Limb (tissue), 2 donors: ENCODE results near the gene RANBP10.
"Not testable (repeated sequence)": the region's sequence is repeated elsewhere in the genome, so short reads cannot be mapped to it uniquely, and the experiment has no call there.

Experiments
- DNase-seq, 2 donors: peaks; one replicate each; pipeline ENCODE4 v3.0.0-alpha.2; 2016; ENCODE audit errors: extremely low spot score in 2 of 2

RANBP10 gene

GRCh38 chr16:67718668-67719047 lies 87.7 kb downstream of the RANBP10 start:
- DNase-seq: no peak

- DNase-seq: no peak
These were observed 90.3 kb downstream of the RANBP10 start for GRCh38 chr16:67716097-67716496.

- DNase-seq: no peak
These were observed 91.8 kb downstream of the RANBP10 start for GRCh38 chr16:67714522-67714921.

- no peak for DNase-seq
These were observed 92.6 kb downstream of the RANBP10 start for GRCh38 chr16:67713647-67714273.

GRCh38 chr16:67710607-67711006 lies 95.8 kb downstream of the RANBP10 start:
- no peak for DNase-seq

GRCh38 chr16:67709050-67709449 lies 97.3 kb downstream of the RANBP10 start:
- no peak for DNase-seq

GRCh38 chr16:67708368-67708771 lies 98.0 kb downstream of the RANBP10 start:
- no peak for DNase-seq

GRCh38 chr16:67707790-67708189 lies 98.6 kb downstream of the RANBP10 start:
- no peak for DNase-seq

- DNase-seq: no peak
These were observed 99.2 kb downstream of the RANBP10 start for GRCh38 chr16:67707210-67707609.

GRCh38 chr16:67704110-67704509 lies 102.2 kb downstream of the RANBP10 start:
- DNase-seq: no peak

GRCh38 chr16:67703626-67704025 lies 102.7 kb downstream of the RANBP10 start:
- DNase-seq: no peak

GRCh38 chr16:67702130-67702529 lies 104.2 kb downstream of the RANBP10 start:
- no peak for DNase-seq

GRCh38 chr16:67701420-67701819 lies 104.9 kb downstream of the RANBP10 start:
- DNase-seq: no peak

GRCh38 chr16:67699265-67699664 lies 107.1 kb downstream of the RANBP10 start:
- DNase-seq: no peak

GRCh38 chr16:67697422-67698185 lies 108.8 kb downstream of the RANBP10 start:
- no peak for DNase-seq

- no peak for DNase-seq
These were observed 111.7 kb downstream of the RANBP10 start for GRCh38 chr16:67694611-67695010.

- DNase-seq: not testable (repeated sequence)
These were observed 112.7 kb downstream of the RANBP10 start for GRCh38 chr16:67693517-67694285.

- DNase-seq: no peak
These were observed 120.8 kb downstream of the RANBP10 start for GRCh38 chr16:67685388-67686112.

- no peak for DNase-seq
These were observed 122.6 kb downstream of the RANBP10 start for GRCh38 chr16:67683767-67684166.

GRCh38 chr16:67679935-67680897 lies 126.1 kb downstream of the RANBP10 start:
- DNase-seq: no peak
